ENCODE results near the gene MYO15B.
"Not testable (repeated sequence)": the region's sequence is repeated elsewhere in the genome, so short reads cannot be mapped to it uniquely, and the experiment has no call there.

Gene MYO15B

DNA sequence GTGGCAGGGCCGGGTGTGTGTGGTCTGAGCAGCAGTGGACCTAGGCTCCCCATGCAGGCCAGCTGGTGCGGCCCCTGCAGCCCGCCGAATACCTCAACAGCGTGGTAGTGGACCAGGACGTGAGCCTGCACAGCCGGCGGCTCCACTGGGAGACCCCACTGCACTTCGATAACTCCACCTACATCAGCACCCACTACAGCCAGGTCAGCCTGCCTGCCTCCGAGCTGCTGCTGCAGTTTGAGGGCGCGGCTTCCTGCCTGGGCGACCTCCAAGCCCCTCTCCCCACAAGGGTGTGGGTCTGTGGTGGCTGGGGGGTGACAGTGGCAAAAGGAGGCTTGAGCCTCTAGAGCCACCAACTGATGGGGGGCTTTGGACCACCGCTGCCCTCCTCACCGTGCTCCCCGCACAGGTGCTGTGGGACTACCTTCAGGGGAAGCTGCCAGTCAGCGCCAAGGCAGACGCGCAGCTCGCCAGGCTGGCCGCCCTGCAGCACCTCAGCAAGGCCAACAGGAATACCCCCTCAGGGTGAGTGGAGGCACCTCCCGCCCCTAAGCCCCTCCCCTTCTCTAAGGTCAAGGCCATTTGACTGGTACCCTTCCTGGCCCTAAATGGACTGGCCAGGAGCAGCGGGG, 37.2 kb downstream of the MYO15B start:
- no peak for DNase-seq (ENCODE audit: low read depth in 3 of 3)

DNA sequence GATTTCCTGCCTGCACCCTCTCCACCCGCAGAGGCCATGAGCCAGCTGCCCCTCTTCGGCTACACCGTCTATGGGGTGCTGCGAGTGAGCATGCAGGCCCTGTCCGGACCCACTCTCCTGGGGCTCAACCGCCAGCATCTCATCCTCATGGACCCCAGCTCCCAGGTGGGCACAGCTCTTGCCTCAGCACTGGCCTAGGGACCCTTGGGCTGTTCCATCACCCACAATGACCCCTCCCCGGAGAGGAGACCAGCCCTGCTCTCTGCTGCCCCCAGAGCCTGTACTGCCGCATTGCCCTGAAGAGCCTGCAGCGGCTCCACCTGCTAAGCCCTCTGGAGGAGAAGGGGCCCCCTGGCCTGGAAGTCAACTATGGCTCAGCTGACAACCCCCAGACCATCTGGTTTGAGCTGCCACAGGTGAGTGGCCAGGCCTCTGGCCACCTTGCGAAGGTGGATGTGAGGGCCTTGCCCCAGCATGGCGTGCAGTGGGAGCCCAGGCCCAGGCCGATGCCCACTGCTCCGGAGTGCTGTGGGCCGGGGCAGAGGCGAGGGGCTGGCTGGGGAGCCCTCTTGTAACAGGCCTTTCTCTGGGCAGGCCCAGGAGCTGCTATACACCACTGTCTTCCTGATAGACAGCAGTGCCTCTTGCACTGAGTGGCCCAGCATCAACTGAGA, 38.4 kb downstream of the MYO15B start:
- DNase-seq (ENCODE audit: low read depth in 3 of 3) = peak in 2 of 3 donors; percentile 8 to 17

DNA sequence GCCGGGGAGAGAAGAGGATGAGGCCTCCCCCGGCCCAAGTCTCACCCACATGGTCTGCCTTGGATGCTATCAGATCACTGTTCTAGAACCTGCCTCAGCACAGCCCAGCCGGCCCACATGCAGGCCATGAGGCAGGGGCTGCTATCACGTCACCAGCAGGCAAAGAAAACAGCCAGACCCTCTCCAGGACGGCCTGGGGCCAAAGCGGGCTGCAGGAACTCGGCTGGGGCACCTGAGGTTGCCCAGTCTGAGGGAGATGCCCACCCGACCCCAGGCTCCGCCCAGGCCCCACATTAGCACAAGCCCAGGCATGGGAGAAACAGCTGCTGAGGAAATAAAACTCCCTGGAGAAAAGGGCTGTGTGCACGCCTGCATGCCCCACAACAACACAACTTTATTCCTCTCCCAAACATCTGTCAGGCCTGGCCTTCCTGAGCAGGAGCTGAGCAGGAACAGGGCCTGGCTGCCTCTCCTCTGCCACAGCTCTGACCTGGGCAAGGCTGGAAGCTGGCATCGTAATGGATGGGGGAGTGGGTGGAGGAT, 39.0 kb downstream of the MYO15B start:
- no peak for DNase-seq (ENCODE audit: low read depth in 3 of 3)

- DNase-seq (ENCODE audit: low read depth in 3 of 3) = no peak
Measured at GRCh38 chr17:75627094-75627493, 39.5 kb downstream of the MYO15B start.

- DNase-seq (ENCODE audit: low read depth in 3 of 3) = no peak
Measured at GRCh38 chr17:75628425-75628824, 40.8 kb downstream of the MYO15B start.

DNA sequence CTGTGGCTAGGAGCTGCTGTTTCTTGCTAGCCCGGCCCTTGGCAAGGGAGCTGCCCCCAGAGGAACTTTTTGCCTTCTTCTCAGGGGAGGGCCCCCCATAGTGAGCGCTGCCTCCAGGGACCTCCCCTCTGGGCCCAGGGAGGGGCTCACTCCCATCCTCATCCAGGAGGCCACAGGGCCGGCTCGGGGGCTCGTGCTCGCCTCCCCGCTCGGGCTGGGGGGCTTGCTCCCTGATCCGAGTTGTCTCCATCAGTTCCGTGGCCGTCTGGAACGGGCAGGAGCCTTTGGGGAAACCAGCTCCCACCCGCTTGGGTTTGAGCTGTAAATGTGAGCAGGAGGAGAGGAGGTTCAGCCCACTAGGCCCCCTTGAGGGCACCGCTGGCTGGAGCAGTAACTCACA, 41.6 kb downstream of the MYO15B start:
- DNase-seq (ENCODE audit: low read depth in 3 of 3) = no peak

GRCh38 chr17:75630071-75630917, 42.7 kb downstream of the MYO15B start:
- no peak for DNase-seq (ENCODE audit: low read depth in 3 of 3)

DNA sequence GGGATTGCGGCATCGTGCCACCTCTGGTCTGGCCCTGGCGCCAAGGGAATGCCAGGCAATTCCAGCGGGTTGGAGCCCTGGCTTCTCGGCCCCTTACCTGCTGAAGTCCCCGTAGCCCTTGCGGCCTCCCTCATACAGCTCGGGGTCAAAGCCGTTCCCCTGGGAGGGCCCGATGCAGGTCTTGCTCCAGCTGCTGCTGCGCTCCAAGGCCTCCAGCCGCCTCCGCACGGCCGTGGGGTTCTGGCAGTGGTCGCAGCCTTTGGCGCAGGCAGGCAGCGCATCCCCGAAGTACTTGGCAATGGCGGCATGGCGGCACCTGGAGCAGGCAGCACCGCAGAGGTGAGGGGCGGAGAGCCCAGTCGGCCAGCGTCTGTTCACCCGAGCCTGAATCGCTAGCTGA, 43.8 kb downstream of the MYO15B start:
- no peak for DNase-seq (ENCODE audit: low read depth in 3 of 3)

DNA sequence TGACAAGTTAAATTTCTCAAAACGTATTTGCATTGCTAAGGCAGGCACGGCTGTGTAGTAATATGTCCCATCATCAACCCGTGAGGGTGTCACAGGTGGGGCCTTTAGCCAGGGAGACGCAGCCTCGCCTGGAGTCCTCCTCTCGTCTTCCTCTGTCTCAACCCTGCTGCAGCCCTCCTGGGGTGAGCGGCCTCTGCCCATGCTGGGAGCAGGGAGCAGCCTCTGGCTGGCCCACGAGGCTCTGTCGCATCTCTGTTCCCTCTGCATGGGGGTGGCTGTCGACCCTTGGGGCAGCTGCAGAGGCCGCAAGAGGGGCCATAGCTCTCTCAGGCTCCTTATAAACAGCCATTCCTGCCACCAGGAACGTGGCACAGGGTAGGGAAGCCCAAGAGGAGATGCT, 44.8 kb downstream of the MYO15B start:
- DNase-seq (ENCODE audit: low read depth in 3 of 3) = no peak

GRCh38 chr17:75632863-75633485, 45.4 kb downstream of the MYO15B start, which contains the start of gene SMIM5:
TSS of gene SMIM5 (plus strand) at chr17:75633434. CDS start at chr17:75640202, 6,768 bp downstream.
- DNase-seq (ENCODE audit: low read depth in 3 of 3) = peak; percentile 65 to 76 (median 69)

DNA sequence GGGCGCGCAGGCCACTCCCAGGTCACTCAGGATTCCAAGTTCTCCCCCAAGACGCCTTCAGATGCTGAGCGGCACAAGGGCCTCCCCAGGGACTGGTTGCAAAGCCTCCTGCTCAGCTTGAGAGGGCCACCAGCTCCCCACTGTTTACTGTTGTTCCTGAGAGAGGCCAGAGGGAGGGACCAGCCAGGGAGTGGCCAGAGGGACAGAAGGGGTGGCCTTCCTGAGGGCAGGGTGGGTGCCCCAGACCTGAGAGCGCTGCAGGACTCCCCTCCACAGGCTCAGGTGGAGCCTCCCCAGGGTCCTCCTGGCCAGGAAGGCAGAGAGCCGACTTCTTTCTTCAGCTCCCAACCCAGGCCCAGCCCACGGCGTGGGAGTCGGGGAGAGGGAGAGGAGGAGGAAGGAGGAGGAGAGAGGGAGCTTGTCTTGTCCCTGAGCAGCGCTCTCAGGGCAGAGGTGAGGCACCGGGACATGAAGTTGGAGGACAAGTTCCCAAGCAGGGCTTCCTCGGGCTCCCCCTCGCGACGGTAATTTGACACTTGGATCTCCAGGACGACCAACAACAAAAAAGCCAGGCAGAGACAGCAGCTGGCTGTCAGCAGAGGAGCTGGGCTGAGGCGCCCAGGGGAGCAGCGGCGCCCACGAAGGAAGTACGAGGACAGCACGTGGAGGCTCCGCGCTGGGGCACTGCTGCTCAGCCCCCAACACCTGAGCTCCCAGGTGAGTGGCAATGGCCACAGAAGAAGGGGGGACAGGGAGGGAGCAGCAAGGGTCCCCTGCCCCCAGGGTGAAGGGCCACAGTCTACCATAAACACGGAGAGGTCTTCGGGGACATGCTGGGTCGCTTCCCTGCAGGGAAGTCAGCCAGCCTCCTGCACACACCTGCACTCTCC, 46.1 kb downstream of the MYO15B start:
- peak in 2 of 3 donors; percentile 20 to 37 for DNase-seq (ENCODE audit: low read depth in 3 of 3)

DNA sequence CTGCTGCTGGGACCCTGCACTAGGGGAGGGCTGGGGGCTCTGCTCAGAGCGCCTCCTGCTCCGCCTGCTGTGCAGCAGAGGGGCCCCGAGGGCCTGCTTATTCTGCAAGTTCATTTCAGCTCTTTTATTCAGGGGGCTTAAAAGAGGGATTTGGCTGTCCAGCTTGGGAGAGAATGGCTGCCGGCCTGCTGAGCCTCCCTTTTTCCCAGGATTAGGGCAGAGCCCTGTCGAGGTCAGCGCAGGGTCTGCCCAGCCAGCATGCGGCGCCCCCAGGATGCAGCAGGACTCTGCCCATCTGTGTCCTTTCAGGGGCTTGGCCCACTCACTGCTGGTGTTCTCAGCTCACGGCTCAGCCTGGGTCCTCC, 46.8 kb downstream of the MYO15B start:
- no peak for DNase-seq (ENCODE audit: low read depth in 3 of 3)

DNA sequence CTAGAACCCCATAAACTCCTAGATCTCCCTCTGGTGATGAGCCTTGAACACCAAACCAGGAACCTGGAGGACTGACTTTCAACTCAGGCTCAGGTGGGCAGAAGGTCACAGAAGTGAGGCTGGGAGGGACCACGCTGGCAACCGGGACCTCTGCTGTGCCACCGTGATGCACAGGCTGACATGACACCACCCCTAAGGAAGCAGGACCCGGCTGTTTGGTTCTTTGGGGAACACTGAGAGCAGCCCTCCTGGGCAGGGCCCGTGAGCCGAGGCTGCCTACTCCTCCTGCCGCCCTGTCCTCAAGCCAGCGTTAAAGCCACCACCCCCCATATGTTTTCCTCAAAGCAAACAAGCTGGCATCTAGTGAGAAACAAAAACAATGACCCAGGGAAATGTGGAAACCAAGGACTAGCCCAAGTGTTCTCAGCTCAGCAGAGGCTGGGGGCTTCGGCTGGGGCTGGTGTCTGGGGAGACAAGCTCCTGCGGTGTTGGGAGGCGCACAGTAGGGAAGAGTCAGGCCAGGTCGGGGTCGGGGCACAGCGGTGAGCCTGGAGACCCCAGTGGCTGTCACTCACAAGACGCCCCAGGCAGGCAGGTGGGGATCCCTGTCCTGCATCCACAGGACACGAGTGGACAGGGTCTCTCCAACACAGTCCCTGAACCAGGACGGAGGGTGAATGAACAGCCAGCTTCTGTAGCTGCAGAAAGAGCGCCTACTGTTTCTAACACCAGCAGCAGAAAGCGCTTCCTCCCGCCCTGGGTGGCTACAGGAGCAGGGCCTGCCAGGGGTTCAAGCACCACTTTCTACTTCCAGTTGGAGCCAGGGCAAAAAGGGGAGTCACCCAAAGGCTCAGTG, 47.4 kb downstream of the MYO15B start:
- DNase-seq (ENCODE audit: low read depth in 3 of 3) = no peak

DNA sequence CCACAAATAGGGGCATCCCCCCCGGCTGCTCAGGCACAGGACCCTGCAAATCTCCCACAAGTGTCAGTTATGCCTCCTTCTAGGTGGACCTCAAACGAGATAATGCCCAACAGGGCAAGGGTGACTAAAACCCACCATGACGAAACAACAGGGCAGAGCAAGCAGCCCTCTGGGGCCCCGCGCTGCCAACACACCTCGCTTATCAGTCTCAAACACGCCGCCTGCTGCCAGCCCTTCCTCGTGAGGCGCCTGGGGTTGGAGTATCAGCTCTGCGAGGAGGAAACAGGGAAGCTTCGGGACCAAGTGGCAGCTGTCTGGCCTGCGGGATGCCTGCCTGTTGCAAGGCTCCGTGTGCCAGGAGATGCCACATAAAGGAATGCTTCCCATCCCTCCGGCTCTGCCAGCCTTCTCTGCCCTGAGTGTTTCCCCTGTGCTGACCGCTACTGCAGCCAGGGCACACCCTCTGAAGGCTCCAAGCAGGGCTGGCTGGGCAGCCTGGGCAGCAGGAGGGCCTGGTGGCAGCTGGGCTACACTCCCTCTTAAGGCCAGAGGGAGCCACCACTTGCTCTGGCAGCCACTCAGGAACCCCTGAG, 48.1 kb downstream of the MYO15B start:
- no peak for DNase-seq (ENCODE audit: low read depth in 3 of 3)

DNA sequence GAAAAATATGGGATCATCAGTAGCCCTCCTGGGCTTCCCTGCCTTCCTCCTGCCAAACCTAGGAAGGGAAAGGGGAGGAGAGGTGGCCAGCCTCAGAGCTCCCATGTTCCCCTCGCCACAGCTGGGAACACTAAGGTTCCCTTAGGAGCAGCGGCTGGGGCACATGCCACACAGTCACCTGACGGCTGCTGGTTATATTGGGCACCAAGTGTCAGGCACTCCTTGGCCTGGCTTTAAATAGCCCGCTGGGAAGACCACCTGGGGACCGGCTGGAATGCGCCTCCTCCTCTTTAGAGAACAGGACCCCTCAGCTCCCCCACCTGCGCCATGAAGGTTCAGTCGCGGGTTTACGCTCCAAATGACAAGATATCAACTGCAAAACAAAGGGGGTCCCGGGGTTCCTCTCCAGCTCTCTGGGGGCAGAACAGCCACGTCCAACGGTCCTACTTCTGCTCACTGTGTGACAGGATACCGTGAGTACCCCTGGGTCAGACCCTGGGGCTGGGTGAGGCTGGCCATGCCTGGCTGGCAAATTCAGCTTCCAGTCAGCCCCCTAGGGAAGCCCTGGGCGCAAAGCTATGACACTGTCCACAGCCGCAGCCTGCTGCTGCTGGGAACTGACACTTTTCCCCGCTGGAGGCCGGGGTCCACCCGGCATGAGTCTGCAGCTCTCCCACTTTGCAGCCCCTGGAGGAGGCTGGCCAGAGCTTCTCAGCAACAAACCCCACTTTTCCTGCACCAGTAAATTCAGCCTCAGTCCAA, 49.0 kb downstream of the MYO15B start:
- DNase-seq (ENCODE audit: low read depth in 3 of 3) = no peak

- DNase-seq (ENCODE audit: low read depth in 3 of 3) = no peak
Measured at GRCh38 chr17:75637143-75637538, 49.5 kb downstream of the MYO15B start.

- no peak for DNase-seq (ENCODE audit: low read depth in 3 of 3)
Measured at GRCh38 chr17:75637551-75637950, 50.0 kb downstream of the MYO15B start.

GRCh38 chr17:75638039-75638438, 50.4 kb downstream of the MYO15B start:
- not testable (repeated sequence) for DNase-seq (ENCODE audit: low read depth in 3 of 3)

DNA sequence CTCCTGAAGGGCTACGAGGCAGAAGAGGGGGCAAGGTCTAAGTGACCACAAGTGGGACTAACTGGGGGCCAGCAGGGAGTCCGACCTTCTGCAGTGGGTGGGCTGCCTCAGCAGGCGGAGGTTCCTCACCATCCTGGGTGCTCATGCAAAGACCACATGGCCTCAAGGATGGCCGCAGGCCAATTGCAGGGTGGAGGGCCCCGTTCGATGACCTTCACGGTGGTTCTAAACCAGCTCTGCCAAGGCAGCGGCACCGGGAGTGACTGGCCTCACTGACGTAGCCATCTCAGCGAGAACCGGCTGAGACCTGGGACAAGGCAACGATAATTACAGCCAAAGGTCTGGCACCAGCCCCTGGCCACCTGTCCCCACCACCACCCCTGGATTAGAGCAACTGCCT, 51.3 kb downstream of the MYO15B start:
- DNase-seq (ENCODE audit: low read depth in 3 of 3) = no peak
